ENCODE data around the gene FBLIM1.

FBLIM1 gene

GRCh38 chr1:15758343-15758931 lies at the start of gene FBLIM1:
Gene FBLIM1, plus strand, starts transcription at chr1:15758795. Its CDS starts 6,189 bp downstream, at chr1:15764984.
- DNase-seq: no peak

GRCh38 chr1:15709226-15709625 lies 49.4 kb upstream of the FBLIM1 start:
- no peak for DNase-seq

GRCh38 chr1:15712168-15712567 lies 46.4 kb upstream of the FBLIM1 start:
- DNase-seq: peak; percentile 27

DNA sequence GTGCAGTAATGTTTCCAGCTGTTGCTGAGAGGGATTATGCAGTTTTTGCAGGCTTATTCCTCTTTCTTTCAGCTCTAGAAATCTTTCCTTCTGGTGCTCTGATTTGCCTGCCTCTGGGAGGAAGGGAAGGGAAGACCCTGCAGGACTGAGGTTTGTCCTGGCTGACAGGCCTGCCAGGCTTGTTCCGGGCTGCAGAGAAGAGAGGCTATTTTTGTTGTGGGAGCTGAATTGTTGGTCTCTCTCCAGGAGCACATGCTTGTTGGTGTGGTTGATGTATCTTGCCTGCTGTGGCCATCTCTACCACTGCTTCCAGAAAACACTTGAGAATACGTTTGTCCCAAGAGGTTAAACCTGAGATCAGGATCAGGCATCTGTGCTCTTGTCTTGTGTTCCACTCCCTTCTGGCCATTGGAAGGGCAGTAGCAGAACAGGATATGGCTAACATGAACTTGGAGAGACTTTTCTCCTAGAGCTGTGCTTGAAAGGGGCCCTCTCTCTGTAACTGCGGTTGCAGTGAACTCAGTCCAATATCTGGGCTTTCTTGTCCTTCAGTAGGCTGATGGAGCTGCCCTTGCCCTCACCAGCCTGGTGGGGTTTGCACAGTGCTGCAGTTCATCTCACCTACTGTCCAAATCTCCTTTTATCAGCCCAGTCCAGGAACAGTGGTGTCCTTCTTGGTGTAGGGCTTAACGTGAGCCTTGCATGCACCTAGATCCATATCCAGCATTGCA lies 44.0 kb upstream of the FBLIM1 start:
- no peak for DNase-seq

GRCh38 chr1:15717418-15718125 lies 41.0 kb upstream of the FBLIM1 start:
- DNase-seq: no peak

DNA sequence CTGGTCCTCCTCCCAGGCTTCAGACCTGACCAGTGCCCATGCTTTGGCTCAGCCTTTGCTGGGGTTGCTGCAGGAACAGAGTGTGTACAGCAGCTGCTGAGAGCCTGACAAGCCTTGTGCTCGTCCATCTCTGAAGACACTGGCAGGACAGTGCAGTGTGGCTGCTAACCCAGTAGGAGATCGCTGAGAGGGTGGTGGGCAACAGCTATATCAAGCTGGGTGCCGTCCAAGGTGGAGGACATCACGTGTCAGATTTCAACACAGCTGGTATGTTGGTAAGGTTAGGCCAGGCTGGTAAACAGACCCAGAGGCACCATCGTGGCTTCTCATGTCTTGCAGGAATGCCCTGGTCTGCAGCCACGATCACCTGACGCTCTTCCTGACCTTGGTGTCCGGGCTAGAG lies 40.4 kb upstream of the FBLIM1 start:
- no peak for DNase-seq

GRCh38 chr1:15719381-15720120 lies 39.0 kb upstream of the FBLIM1 start:
- DNase-seq: no peak

- DNase-seq: no peak
These were observed 37.7 kb upstream of the FBLIM1 start for GRCh38 chr1:15720861-15721260.

GRCh38 chr1:15722411-15722810 lies 36.2 kb upstream of the FBLIM1 start:
- no peak for DNase-seq

- no peak for DNase-seq
These were observed 35.6 kb upstream of the FBLIM1 start for GRCh38 chr1:15722836-15723532.

- DNase-seq: peak; percentile 75
These were observed 34.9 kb upstream of the FBLIM1 start for GRCh38 chr1:15723631-15724246.

DNA sequence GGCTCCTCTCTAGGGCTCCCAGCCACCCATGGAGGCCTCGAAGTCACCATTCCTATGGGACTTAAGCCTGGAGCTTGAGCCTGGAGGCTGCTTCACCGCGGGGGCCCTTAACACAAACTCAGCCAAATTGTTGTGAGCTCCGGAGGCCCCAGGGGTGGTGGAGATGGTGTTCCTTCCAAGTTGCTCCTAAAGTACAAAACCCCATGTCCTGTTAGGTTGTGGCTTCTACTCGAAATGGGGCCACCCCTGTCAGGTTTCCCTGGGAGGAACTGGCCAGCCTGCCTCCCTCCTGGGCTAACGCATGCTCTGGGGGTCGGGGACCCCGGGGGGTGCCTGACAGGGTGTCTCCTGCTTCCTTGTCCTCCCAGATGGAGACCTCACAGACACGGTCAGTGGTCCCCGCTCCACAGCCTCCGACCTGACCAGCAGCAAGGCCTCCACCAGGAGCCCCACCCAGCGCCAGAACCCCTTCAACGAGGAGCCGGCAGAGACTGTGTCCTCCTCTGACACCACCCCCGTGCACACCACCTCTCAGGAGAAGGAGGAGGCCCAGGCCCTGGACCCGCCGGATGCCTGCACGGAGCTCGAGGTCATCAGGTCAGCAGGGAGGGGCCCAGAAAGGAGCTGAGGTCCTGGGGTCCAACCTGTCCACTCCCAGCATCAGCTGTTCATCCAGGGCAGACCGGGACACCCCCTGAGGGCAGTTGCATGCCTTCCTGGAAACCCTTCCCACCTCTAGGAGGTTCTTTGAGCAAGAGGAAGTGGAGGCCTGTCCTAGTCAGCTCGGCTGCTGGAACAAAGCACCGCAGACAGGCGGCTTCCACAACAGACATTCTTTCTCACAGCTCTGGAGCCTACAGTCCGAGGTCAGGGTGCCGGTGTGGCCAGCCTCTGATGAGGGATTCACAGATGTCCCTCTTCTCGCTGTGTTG lies 33.4 kb upstream of the FBLIM1 start:
- DNase-seq: no peak

GRCh38 chr1:15726508-15726907 lies 32.1 kb upstream of the FBLIM1 start:
- DNase-seq: no peak

DNA sequence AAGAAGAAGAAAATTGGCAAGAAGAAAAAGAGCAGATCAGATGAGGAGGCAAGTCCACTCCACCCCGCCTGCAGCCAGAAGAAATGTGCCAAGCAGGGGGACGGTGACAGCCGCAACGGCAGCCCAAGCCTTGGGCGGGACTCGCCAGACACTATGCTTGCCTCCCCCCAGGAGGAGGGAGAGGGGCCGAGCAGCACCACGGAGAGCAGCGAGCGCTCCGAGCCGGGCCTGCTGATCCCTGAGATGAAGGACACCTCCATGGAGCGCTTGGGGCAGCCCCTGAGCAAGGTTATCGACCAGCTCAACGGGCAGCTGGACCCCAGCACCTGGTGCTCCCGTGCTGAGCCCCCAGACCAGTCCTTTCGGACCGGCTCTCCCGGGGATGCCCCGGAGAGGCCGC lies 31.6 kb upstream of the FBLIM1 start:
- DNase-seq: no peak

GRCh38 chr1:15727424-15727823 lies 31.2 kb upstream of the FBLIM1 start:
- DNase-seq: no peak

GRCh38 chr1:15727866-15728534 lies 30.6 kb upstream of the FBLIM1 start:
- DNase-seq: no peak

- DNase-seq: no peak
These were observed 29.5 kb upstream of the FBLIM1 start for GRCh38 chr1:15728937-15729657.

- DNase-seq: no peak
These were observed 28.2 kb upstream of the FBLIM1 start for GRCh38 chr1:15730423-15730822.

DNA sequence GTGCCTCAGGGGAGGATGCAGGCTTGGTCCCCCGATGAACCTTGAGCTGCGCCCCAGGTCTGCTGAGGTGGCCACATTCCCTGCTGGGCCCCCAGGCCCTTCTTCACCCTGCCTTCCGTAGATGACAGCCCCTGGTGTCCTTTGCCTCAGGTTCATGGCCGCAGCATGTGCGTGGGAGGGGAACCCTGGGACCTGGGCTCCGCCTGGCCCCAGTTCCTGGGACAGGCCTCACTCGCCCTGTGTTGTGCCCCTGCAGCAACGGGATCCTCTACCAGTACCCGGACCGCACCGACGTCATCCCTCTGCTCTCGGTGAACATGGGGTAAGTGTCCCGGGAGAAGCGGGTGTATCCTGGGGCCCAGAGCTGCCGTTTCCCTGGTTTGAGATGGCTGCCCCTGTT lies 27.7 kb upstream of the FBLIM1 start:
- DNase-seq: no peak

Data from NCI-H2171 treated with DMSO at 0.1 percent for 48 hours (cell line).